Measurements from ENCODE around the gene DHRS1.
A peak's percentile ranks its signal among the peaks of the same experiment; 100 is the strongest.
"Not testable (repeated sequence)": the region's sequence is repeated elsewhere in the genome, so short reads cannot be mapped to it uniquely, and the experiment has no call there.

The DHRS1 gene

GRCh38 chr14:24299255-24300191 lies at the start of gene DHRS1, which contains the start of gene NOP9:
TSS of gene DHRS1 (minus strand) at chr14:24299780. CDS start at chr14:24299106, 674 bp downstream.
TSS of gene NOP9 (plus strand) at chr14:24299850. CDS start at chr14:24299955, 105 bp downstream.
- DNase-seq, result peak; percentile 22 to 31

GRCh38 chr14:24348186-24348585 lies 48.6 kb upstream of the DHRS1 start:
- DNase-seq, result no peak

GRCh38 chr14:24347134-24347533 lies 47.6 kb upstream of the DHRS1 start:
- DNase-seq, result no peak

- no peak for DNase-seq
These were observed 44.4 kb upstream of the DHRS1 start for GRCh38 chr14:24343795-24344660.

- DNase-seq, result no peak
These were observed 43.3 kb upstream of the DHRS1 start for GRCh38 chr14:24342889-24343288.

- no peak for DNase-seq
These were observed 41.0 kb upstream of the DHRS1 start for GRCh38 chr14:24340606-24341005.

GRCh38 chr14:24339284-24340151 lies 39.9 kb upstream of the DHRS1 start, which contains the start of gene RIPK3:
TSS of gene RIPK3 (minus strand) at chr14:24339991. CDS start at chr14:24339826, 165 bp downstream.
- DNase-seq, result no peak

DNA sequence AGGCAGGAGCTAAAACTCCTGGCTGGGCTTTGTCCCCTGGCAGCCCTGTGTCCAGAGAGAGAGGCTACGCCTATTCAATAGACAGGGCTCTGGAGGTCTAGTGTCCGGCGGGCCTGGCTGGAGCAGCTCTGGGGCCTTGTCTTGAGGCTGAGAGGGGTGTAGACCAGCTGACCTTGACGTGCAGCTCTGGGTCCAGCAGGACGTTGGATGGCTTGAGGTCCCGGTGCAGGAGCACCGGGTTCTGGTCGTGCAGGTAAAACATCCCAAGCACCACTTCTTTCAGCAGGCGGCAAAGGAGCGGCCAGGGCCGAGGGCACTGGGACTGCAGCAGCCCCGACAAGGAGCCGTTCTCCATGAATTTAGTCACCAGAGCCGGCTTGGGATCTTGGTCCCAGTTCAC lies 39.3 kb upstream of the DHRS1 start:
- DNase-seq, result no peak

- DNase-seq, result no peak
These were observed 38.2 kb upstream of the DHRS1 start for GRCh38 chr14:24337824-24338175.

- no peak for DNase-seq
These were observed 37.7 kb upstream of the DHRS1 start for GRCh38 chr14:24337144-24337823.

GRCh38 chr14:24335461-24336171 lies 36.0 kb upstream of the DHRS1 start:
- no peak for DNase-seq

DNA sequence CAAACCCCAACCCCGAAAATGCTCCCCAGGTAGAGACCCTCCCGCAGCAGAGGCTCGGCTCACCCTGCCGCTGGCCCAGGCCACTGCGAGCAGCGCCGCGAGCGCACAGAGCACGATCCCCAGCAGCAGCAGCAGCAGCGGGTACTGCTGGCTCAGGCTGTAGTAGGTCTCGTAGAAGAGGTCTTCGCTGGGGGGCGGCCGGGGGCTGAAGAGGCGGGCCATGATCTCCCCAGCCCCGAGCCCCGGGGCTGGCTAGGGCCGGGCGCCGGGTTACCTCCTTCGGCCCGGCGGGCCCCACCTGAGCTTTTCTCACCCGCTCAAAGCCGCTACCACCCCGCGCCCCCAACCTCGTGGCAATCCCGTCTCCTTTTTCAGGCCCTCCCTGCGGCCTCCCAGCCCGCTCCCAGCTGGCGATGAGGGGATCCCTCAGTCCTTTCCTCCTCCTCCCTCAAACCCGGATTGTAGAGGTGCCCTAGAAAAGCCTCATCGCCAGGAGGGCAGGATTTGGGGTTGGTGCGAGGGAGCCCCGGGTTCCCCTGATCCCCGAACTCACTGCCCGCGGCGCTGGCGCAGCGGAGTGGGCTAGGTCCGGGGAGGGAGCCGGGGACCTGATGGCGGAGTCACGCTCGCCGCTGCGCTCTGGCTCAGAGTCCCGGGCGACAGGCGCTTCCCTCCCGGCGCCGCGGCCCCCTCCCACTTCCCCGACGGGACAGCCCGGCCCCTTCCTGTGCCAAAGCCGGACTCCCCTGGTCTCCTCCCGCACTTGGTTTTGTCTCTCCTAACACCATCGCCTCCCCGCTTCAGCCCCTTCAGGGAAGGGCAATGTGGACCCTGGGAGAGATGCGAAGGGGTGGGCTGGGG lies 35.1 kb upstream of the DHRS1 start, which contains the start of gene ADCY4:
ADCY4 (minus strand) TSS at position 641 of the 861 bp plus-strand sequence; CDS start at position 222, 419 bp downstream.
- no peak for DNase-seq

- DNase-seq, result no peak
These were observed 32.9 kb upstream of the DHRS1 start for GRCh38 chr14:24332268-24332993.

- DNase-seq, result no peak
These were observed 32.2 kb upstream of the DHRS1 start for GRCh38 chr14:24331731-24332267.

DNA sequence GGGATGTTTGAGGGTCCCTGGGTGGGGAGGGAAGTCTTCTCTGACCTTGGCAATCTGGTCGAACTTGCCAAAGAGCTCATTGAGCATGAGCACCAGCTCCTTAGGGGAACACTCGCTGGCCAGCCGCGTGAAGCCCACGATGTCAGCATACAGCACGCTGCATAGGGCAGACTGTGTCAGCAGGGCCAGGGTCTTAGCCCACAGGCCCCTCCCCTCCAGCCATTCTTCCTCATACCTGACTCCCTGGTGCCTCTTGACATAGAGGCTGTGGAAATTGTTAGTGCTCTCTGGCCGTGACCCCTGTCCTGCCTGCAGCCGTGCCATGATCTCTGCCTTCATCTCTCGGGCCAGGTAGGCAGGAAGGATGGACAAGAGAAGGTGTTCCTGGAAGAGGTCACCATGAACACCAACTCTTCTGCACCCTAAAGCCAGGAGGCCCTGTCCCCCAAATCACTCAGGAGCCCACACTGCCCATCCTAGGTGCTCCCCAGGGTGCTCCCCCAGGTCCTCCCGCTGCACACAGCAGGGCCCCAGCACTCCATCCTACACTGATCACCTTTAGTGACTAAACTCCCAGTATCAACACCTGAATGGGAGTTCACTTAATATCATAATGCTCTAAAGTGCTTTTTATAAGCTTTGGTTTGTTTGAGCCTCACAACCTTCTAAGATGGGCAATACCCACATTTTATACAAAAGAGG lies 31.5 kb upstream of the DHRS1 start:
- DNase-seq, result no peak

- no peak for DNase-seq
These were observed 30.2 kb upstream of the DHRS1 start for GRCh38 chr14:24329736-24330135.

- no peak for DNase-seq
These were observed 29.6 kb upstream of the DHRS1 start for GRCh38 chr14:24329073-24329663.

GRCh38 chr14:24327914-24328313 lies 28.3 kb upstream of the DHRS1 start:
- DNase-seq, result not testable (repeated sequence)
